Measurements from ENCODE around the gene GPR107. TPM values are rescaled to one million over a fixed set of nuclear protein-coding genes. Genes with fewer than 3 reads are reported as not detected.
A peak's percentile ranks its signal among the peaks of the same experiment; 100 is the strongest.

The GPR107 gene
- total and polyA plus RNA-seq, 8 donors: 3.4 to 37.8 (median 13.2) TPM

- no peak overlapping the region for H3K4me3 ChIP-seq
- H3K27me3 ChIP-seq: no peaks in the 10 kb centered on the region
- intact Hi-C loops (cut with DNase I; ENCODE audit: low total_unique reads): no loop called here
- TF ChIP-seq POLR2AphosphoS5 (IDR thresholded peaks at IDR 0.05): no peak
- no peak for TF ChIP-seq CTCF (IDR thresholded peaks at IDR 0.05)
- no peak for TF ChIP-seq POLR2A (IDR thresholded peaks at IDR 0.05)
- TF ChIP-seq EP300 (IDR thresholded peaks at IDR 0.05): no peak
- WGBS, 5 donors: 68 to 83% (median 74%) methylated on average over 4 to 7 of the region's 7 CpGs
- no peak for DNase-seq
- H3K27ac ChIP-seq: no peak overlapping the region
- H3K9me3 ChIP-seq: no peaks in the 10 kb centered on the region
- no peaks in the 10 kb centered on the region for H3K36me3 ChIP-seq
- H3K4me1 ChIP-seq: no peaks in the 10 kb centered on the region
Measured at GRCh38 chr9:130157079-130157478, 103.4 kb downstream of the GPR107 start.

GRCh38 chr9:130158001-130158400, 104.3 kb downstream of the GPR107 start:
- no peak for DNase-seq
- WGBS, 5 donors: 83 to 90% (median 88%) methylated on average over 8 of the region's 8 CpGs
- intact Hi-C loops (cut with DNase I; ENCODE audit: low total_unique reads): no loop called here

GRCh38 chr9:130159057-130159456, 105.4 kb downstream of the GPR107 start:
- Histone ChIP-seq H3K9me3 (no peaks in the 10 kb centered on the region), H3K36me3 (no peaks in the 10 kb centered on the region), H3K4me3 (no peak overlapping the region), H3K27me3 (no peaks in the 10 kb centered on the region), H3K4me1 (no peaks in the 10 kb centered on the region), H3K27ac (no peak overlapping the region)
- peak in 1 of 2 donors; percentile 43 for DNase-seq
- WGBS, 5 donors: 53 to 61% (median 59%) methylated on average over 8 of the region's 8 CpGs
- intact Hi-C loops (cut with DNase I; ENCODE audit: low total_unique reads): no loop called here
- TF ChIP-seq POLR2A (IDR thresholded peaks at IDR 0.05) (no peak), POLR2AphosphoS5 (IDR thresholded peaks at IDR 0.05) (no peak), CTCF (IDR thresholded peaks at IDR 0.05) (no peak), EP300 (IDR thresholded peaks at IDR 0.05) (no peak)

More at GRCh38 chr9:130158001-130158400, 104.3 kb downstream of the GPR107 start:
- H3K27me3 ChIP-seq: no peaks in the 10 kb centered on the region
- TF ChIP-seq POLR2A (IDR thresholded peaks at IDR 0.05) (no peak), POLR2AphosphoS5 (IDR thresholded peaks at IDR 0.05) (no peak), EP300 (IDR thresholded peaks at IDR 0.05) (no peak)
- H3K4me3 ChIP-seq: no peak overlapping the region
- H3K27ac ChIP-seq: no peak overlapping the region
- no peaks in the 10 kb centered on the region for H3K9me3 ChIP-seq
- no peaks in the 10 kb centered on the region for H3K4me1 ChIP-seq
- no peaks in the 10 kb centered on the region for H3K36me3 ChIP-seq

- H3K36me3 ChIP-seq: no peaks in the 10 kb centered on the region
- 69 to 79% (median 74%) methylated on average over 10 of the region's 10 CpGs for WGBS, 5 donors
- intact Hi-C loops (cut with DNase I; ENCODE audit: low total_unique reads): no loop called here
- DNase-seq: no peak
- H3K4me1 ChIP-seq: no peaks in the 10 kb centered on the region
- no peaks in the 10 kb centered on the region for H3K9me3 ChIP-seq
- TF ChIP-seq EP300 (IDR thresholded peaks at IDR 0.05): no peak
- no peak for TF ChIP-seq CTCF (IDR thresholded peaks at IDR 0.05)
- TF ChIP-seq POLR2AphosphoS5 (IDR thresholded peaks at IDR 0.05): no peak
- no peak for TF ChIP-seq POLR2A (IDR thresholded peaks at IDR 0.05)
- no peak overlapping the region for H3K4me3 ChIP-seq
- no peaks in the 10 kb centered on the region for H3K27me3 ChIP-seq
- H3K27ac ChIP-seq: no peak overlapping the region
Measured at GRCh38 chr9:130159915-130160670, 106.4 kb downstream of the GPR107 start.

All from stomach (tissue), 9 donors.